HEK293 (cell line): ENCODE measurements around the gene DVL3.

ENCODE experiments used
- SETDB1 ChIP-seq: IDR thresholded peaks from one replicate; pipeline ENCODE4 v1.6.1; 2017; ENCODE audit warnings: mild to moderate bottlenecking, low read length, moderate library complexity, mixed read lengths; ENCODE audit not compliant: insufficient read length
- YY1 ChIP-seq: fragments of 450-650 bp; formaldehyde crosslinking; IDR thresholded peaks from 2 replicates; pipeline ENCODE4 v1.5.1; 2018; ENCODE audit warnings: missing biosample characterization, missing genetic modification characterization
- ZBTB21 ChIP-seq: fragments of 450-650 bp; formaldehyde crosslinking; IDR thresholded peaks from 2 replicates; pipeline ENCODE4 v1.5.1; 2017; ENCODE audit warnings: missing biosample characterization, missing genetic modification characterization
- ZNF133 ChIP-seq: fragments of 450-650 bp; formaldehyde crosslinking; IDR thresholded peaks from 2 replicates; pipeline ENCODE4 v1.5.1; 2016; ENCODE audit warnings: missing biosample characterization, missing genetic modification characterization
- ZNF274 ChIP-seq, 2 experiments: fragments of 200-500 bp in 1 of 2; fragments of 450-650 bp in 1 of 2; sonication (Bioruptor generic) in 1 of 2; formaldehyde crosslinking in 1 of 2; IDR thresholded peaks; 2 replicates each; pipeline versions ENCODE4 v1.5.1 to v1.6.1; 2014 to 2016; ENCODE audit warnings: borderline replicate concordance in 1 of 2, inconsistent platforms in 1 of 2, low read length in 1 of 2, missing biosample characterization in 1 of 2, missing genetic modification characterization in 1 of 2
- ZNF292 ChIP-seq: fragments of 450-650 bp; formaldehyde crosslinking; IDR thresholded peaks from 2 replicates; pipeline ENCODE4 v1.5.1; 2016; ENCODE audit warnings: low read depth, missing biosample characterization, missing genetic modification characterization, borderline replicate concordance
- ZNF501 ChIP-seq: fragments of 450-650 bp; formaldehyde crosslinking; IDR thresholded peaks from 2 replicates; pipeline ENCODE4 v1.5.1; 2016; ENCODE audit warnings: missing biosample characterization, missing genetic modification characterization
- ZNF830 ChIP-seq: fragments of 450-650 bp; IDR thresholded peaks from 2 replicates; pipeline ENCODE4 v1.5.0; 2018; ENCODE audit warnings: missing biosample characterization, missing genetic modification characterization, low read depth, mild to moderate bottlenecking, moderate library complexity
- TF ChIP-seq, protein P1 (sequence below): fragments of 450-650 bp; formaldehyde crosslinking; IDR thresholded peaks from 2 replicates; pipeline ENCODE4 v1.5.1; 2016; ENCODE audit warnings: missing biosample characterization, missing genetic modification characterization
- TF ChIP-seq, protein P2 (sequence below): fragments of 450-650 bp; formaldehyde crosslinking; IDR thresholded peaks from 2 replicates; pipeline ENCODE4 v1.5.1; 2016; ENCODE audit warnings: missing biosample characterization, missing genetic modification characterization, borderline replicate concordance

DNA sequence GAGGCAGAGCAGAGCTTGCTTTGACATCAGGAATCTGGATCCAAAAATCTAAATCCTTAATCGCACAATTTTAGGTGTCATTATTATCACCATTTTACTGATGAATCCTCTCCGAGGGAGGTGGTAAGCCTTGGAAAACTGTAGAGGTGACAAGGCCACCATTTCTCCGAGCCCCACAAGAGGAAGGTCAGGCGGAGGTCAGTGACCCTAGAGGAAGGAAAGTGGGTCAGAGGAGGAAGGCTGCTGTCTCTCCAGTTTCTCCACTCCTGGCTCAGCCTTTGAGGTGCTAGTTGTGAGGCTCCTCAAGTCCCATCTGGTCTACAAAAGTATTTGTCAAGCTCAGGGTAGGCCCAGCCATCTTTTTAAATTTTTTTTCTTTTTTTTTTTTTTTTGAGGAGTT lies 3.2 kb downstream of the DVL3 start:
- TF ChIP-seq, protein P1, sequence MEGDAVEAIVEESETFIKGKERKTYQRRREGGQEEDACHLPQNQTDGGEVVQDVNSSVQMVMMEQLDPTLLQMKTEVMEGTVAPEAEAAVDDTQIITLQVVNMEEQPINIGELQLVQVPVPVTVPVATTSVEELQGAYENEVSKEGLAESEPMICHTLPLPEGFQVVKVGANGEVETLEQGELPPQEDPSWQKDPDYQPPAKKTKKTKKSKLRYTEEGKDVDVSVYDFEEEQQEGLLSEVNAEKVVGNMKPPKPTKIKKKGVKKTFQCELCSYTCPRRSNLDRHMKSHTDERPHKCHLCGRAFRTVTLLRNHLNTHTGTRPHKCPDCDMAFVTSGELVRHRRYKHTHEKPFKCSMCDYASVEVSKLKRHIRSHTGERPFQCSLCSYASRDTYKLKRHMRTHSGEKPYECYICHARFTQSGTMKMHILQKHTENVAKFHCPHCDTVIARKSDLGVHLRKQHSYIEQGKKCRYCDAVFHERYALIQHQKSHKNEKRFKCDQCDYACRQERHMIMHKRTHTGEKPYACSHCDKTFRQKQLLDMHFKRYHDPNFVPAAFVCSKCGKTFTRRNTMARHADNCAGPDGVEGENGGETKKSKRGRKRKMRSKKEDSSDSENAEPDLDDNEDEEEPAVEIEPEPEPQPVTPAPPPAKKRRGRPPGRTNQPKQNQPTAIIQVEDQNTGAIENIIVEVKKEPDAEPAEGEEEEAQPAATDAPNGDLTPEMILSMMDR, result no peak
- TF ChIP-seq ZNF830 (no peak), ZNF292 (tag by site-specific recombination) (no peak), ZNF501 (no peak), YY1 (no peak), ZNF274 (IDR thresholded peaks at IDR 0.05; ENCODE audit: low read length) (no peak), ZNF274 (tag by site-specific recombination; IDR thresholded peaks at IDR 0.05; ENCODE audit: borderline replicate concordance) (no peak), ZNF133 (no peak), ZBTB21 (tag by site-specific recombination) (no peak), SETDB1 (no peak)
- TF ChIP-seq, protein P2, sequence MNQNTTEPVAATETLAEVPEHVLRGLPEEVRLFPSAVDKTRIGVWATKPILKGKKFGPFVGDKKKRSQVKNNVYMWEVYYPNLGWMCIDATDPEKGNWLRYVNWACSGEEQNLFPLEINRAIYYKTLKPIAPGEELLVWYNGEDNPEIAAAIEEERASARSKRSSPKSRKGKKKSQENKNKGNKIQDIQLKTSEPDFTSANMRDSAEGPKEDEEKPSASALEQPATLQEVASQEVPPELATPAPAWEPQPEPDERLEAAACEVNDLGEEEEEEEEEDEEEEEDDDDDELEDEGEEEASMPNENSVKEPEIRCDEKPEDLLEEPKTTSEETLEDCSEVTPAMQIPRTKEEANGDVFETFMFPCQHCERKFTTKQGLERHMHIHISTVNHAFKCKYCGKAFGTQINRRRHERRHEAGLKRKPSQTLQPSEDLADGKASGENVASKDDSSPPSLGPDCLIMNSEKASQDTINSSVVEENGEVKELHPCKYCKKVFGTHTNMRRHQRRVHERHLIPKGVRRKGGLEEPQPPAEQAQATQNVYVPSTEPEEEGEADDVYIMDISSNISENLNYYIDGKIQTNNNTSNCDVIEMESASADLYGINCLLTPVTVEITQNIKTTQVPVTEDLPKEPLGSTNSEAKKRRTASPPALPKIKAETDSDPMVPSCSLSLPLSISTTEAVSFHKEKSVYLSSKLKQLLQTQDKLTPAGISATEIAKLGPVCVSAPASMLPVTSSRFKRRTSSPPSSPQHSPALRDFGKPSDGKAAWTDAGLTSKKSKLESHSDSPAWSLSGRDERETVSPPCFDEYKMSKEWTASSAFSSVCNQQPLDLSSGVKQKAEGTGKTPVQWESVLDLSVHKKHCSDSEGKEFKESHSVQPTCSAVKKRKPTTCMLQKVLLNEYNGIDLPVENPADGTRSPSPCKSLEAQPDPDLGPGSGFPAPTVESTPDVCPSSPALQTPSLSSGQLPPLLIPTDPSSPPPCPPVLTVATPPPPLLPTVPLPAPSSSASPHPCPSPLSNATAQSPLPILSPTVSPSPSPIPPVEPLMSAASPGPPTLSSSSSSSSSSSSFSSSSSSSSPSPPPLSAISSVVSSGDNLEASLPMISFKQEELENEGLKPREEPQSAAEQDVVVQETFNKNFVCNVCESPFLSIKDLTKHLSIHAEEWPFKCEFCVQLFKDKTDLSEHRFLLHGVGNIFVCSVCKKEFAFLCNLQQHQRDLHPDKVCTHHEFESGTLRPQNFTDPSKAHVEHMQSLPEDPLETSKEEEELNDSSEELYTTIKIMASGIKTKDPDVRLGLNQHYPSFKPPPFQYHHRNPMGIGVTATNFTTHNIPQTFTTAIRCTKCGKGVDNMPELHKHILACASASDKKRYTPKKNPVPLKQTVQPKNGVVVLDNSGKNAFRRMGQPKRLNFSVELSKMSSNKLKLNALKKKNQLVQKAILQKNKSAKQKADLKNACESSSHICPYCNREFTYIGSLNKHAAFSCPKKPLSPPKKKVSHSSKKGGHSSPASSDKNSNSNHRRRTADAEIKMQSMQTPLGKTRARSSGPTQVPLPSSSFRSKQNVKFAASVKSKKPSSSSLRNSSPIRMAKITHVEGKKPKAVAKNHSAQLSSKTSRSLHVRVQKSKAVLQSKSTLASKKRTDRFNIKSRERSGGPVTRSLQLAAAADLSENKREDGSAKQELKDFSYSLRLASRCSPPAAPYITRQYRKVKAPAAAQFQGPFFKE (tag by site-specific recombination), result no peak
